MM.1S (cell line): ENCODE results near the gene ARFRP1.

Source experiments
- DNase-seq: peaks from one replicate; pipeline ENCODE4 v3.0.0-alpha.2; 2015
- H2AFZ ChIP-seq: fragments of 300-600 bp; sonication (generic); 2 replicates; pipeline ENCODE4 v1.6.0; 2016; ENCODE audit warnings: antibody characterized with exemption, low read length
- H3F3A ChIP-seq: fragments of 300-600 bp; sonication (generic); 2 replicates; pipeline ENCODE4 v1.6.1; 2016; ENCODE audit warnings: mild to moderate bottlenecking, antibody characterized with exemption, low read length, moderate library complexity, mixed read lengths; ENCODE audit not compliant: insufficient read depth
- H3K27ac ChIP-seq: fragments of 300-600 bp; sonication (generic); 2 replicates; pipeline ENCODE4 v1.5.1; 2016; ENCODE audit warnings: mild to moderate bottlenecking, low read length
- H3K27me3 ChIP-seq: fragments of 300-600 bp; sonication (generic); replicated peaks from 2 replicates; pipeline ENCODE4 v1.6.0; 2016; ENCODE audit warnings: low read length; ENCODE audit not compliant: insufficient read depth
- H3K36me3 ChIP-seq: fragments of 300-600 bp; sonication (generic); replicated peaks from 2 replicates; pipeline ENCODE4 v1.6.1; 2016; ENCODE audit warnings: mild to moderate bottlenecking, low read length, mixed read lengths; ENCODE audit not compliant: insufficient read depth
- H3K4me1 ChIP-seq: fragments of 300-600 bp; sonication (generic); 2 replicates; pipeline ENCODE4 v1.6.1; 2016; ENCODE audit warnings: low read length, mixed read lengths
- H3K4me2 ChIP-seq: fragments of 300-600 bp; sonication (generic); 2 replicates; pipeline ENCODE4 v1.6.0; 2016; ENCODE audit warnings: low read depth, low read length
- H3K4me3 ChIP-seq: fragments of 300-600 bp; sonication (generic); 2 replicates; pipeline ENCODE4 v1.5.1; 2016; ENCODE audit warnings: low read length, mixed read lengths
- H3K79me2 ChIP-seq: fragments of 300-600 bp; sonication (generic); 2 replicates; pipeline ENCODE4 v1.6.1; 2016; ENCODE audit warnings: mixed run types, low read length, mixed read lengths
- H3K9ac ChIP-seq: fragments of 300-600 bp; sonication (generic); 2 replicates; pipeline ENCODE4 v1.6.1; 2016; ENCODE audit warnings: low read length, mixed read lengths
- H3K9me2 ChIP-seq: fragments of 300-600 bp; sonication (generic); replicated peaks from 2 replicates; pipeline ENCODE4 v1.6.1; 2016; ENCODE audit warnings: mild to moderate bottlenecking, low read length, mixed read lengths; ENCODE audit not compliant: insufficient read depth
- H3K9me3 ChIP-seq: fragments of 300-600 bp; sonication (generic); replicated peaks from 2 replicates; pipeline ENCODE4 v1.6.1; 2016; ENCODE audit warnings: mild to moderate bottlenecking, low read length, mixed read lengths; ENCODE audit not compliant: insufficient read depth
- H4K20me1 ChIP-seq: fragments of 300-600 bp; sonication (generic); 2 replicates; pipeline ENCODE4 v1.6.1; 2016; ENCODE audit warnings: mild to moderate bottlenecking, low read length, moderate library complexity, mixed read lengths; ENCODE audit not compliant: insufficient read depth
- CTCF ChIP-seq: fragments of 300-600 bp; sonication (generic); IDR thresholded peaks from 2 replicates; pipeline ENCODE4 v1.5.1; 2016; ENCODE audit warnings: antibody characterized with exemption, low read length, mixed read lengths
- EZH2 ChIP-seq: fragments of 300-600 bp; sonication (generic); optimal IDR thresholded peaks from 2 replicates; pipeline ENCODE3; 2017; ENCODE audit warnings: low read depth, mild to moderate bottlenecking, antibody characterized with exemption, low read length, mixed read lengths
- EZH2phosphoT487 ChIP-seq: fragments of 300-600 bp; sonication (generic); IDR thresholded peaks from 2 replicates; pipeline ENCODE4 v1.6.1; 2018; ENCODE audit warnings: antibody characterized with exemption, low read length

The ARFRP1 gene

GRCh38 chr20:63751471-63752271 lies 43.9 kb upstream of the ARFRP1 start:
- Histone ChIP-seq H3K27me3 (peaks cover 55% of the 10 kb centered on the region), H3K79me2 (no peaks in the 10 kb centered on the region), H4K20me1 (no peaks in the 10 kb centered on the region), H3K27ac (no peak overlapping the region), H3K9ac (no peak overlapping the region), H2AFZ (no peak overlapping the region), H3K4me2 (no peak overlapping the region), H3F3A (no peaks in the 10 kb centered on the region), H3K36me3 (no peaks in the 10 kb centered on the region), H3K9me2 (no peaks in the 10 kb centered on the region), H3K4me3 (no peak overlapping the region), H3K4me1 (no peaks in the 10 kb centered on the region), H3K9me3 (no peaks in the 10 kb centered on the region)
- no peak for DNase-seq
- TF ChIP-seq EZH2 = no peak
- no peak for TF ChIP-seq CTCF
- TF ChIP-seq EZH2phosphoT487 = no peak

- H3K27ac ChIP-seq = no peak overlapping the region
- TF ChIP-seq EZH2phosphoT487 = no peak
- no peak for TF ChIP-seq EZH2
- no peak for TF ChIP-seq CTCF
- H3K79me2 ChIP-seq = no peaks in the 10 kb centered on the region
- H3K36me3 ChIP-seq = no peaks in the 10 kb centered on the region
- no peak overlapping the region for H3K4me3 ChIP-seq
- H4K20me1 ChIP-seq = no peaks in the 10 kb centered on the region
- no peak for DNase-seq
- H2AFZ ChIP-seq = no peak overlapping the region
- no peaks in the 10 kb centered on the region for H3K4me1 ChIP-seq
- no peak overlapping the region for H3K9ac ChIP-seq
- H3K4me2 ChIP-seq = no peak overlapping the region
- no peaks in the 10 kb centered on the region for H3K9me3 ChIP-seq
- H3K27me3 ChIP-seq = peaks cover 48% of the 10 kb centered on the region
- no peaks in the 10 kb centered on the region for H3F3A ChIP-seq
- no peaks in the 10 kb centered on the region for H3K9me2 ChIP-seq
Observed at GRCh38 chr20:63750807-63751470, 43.2 kb upstream of the ARFRP1 start.

DNA sequence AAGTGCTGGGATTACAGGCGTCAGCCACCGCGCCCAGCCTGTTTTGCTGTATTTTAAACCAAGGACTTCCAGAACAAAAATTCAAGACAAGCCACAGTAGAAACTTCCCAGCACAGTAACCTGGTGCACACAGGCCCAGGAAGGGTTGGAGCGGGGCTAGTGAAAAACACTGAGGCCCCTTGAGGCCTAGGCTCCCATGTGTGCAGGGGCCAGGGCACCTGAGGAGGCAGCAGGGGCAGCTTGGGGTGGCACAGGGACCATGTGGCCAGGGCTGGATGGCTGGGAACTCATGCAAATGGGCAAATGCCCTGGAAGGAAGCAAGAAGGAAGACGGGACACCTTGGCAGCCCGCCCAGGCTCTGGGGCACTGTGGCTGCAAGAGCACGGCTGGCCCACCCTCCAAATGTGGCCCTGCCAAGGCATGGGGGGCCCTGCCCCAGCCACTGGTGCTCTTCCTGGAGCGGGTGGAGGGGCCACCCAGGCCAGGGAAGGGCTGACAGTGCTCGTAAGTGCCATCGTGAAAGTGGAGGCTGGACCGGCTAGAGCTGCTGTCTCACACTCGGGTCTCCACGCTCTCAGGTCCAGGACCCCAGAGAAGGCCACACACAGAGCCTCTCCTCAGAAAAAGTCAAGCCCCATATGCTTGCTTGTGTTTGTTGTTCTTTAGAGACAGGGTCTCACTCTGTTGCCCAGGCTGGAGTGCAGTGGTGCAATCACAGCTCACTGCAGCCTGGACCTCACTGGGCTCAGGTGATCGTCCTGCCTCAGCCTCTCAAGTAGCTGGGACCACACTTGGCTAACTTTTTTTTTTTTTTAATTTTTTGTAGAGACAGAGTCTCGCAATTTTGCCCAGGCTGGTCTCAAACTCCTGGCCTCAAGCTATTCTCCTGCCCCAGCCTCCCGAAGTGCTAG lies 42.1 kb upstream of the ARFRP1 start:
- no peak overlapping the region for H3K9ac ChIP-seq
- no peaks in the 10 kb centered on the region for H3K9me3 ChIP-seq
- H3K9me2 ChIP-seq = no peaks in the 10 kb centered on the region
- no peak overlapping the region for H3K27ac ChIP-seq
- no peak overlapping the region for H3K4me2 ChIP-seq
- H3F3A ChIP-seq = no peaks in the 10 kb centered on the region
- no peaks in the 10 kb centered on the region for H4K20me1 ChIP-seq
- H3K4me1 ChIP-seq = no peaks in the 10 kb centered on the region
- no peak overlapping the region for H2AFZ ChIP-seq
- no peaks in the 10 kb centered on the region for H3K36me3 ChIP-seq
- H3K27me3 ChIP-seq = peaks cover 37% of the 10 kb centered on the region
- TF ChIP-seq EZH2phosphoT487 (no peak), EZH2 (no peak), CTCF (no peak)
- H3K4me3 ChIP-seq = no peak overlapping the region
- H3K79me2 ChIP-seq = no peaks in the 10 kb centered on the region
- DNase-seq = no peak
